GM12875 (cell line): ENCODE data around the gene CCDC77.

Experiments
- H3K4me3 ChIP-seq: one replicate; pipeline ENCODE4 v1.5.1; 2011; ENCODE audit warnings: low read depth, low read length, control low read depth
- CTCF ChIP-seq: IDR thresholded peaks from 2 replicates; pipeline ENCODE4 v1.5.1; 2011; ENCODE audit warnings: low read depth, mild to moderate bottlenecking, control low read depth, inconsistent platforms, low read length, moderate library complexity, borderline replicate concordance; ENCODE audit not compliant: insufficient read depth

Gene CCDC77

DNA sequence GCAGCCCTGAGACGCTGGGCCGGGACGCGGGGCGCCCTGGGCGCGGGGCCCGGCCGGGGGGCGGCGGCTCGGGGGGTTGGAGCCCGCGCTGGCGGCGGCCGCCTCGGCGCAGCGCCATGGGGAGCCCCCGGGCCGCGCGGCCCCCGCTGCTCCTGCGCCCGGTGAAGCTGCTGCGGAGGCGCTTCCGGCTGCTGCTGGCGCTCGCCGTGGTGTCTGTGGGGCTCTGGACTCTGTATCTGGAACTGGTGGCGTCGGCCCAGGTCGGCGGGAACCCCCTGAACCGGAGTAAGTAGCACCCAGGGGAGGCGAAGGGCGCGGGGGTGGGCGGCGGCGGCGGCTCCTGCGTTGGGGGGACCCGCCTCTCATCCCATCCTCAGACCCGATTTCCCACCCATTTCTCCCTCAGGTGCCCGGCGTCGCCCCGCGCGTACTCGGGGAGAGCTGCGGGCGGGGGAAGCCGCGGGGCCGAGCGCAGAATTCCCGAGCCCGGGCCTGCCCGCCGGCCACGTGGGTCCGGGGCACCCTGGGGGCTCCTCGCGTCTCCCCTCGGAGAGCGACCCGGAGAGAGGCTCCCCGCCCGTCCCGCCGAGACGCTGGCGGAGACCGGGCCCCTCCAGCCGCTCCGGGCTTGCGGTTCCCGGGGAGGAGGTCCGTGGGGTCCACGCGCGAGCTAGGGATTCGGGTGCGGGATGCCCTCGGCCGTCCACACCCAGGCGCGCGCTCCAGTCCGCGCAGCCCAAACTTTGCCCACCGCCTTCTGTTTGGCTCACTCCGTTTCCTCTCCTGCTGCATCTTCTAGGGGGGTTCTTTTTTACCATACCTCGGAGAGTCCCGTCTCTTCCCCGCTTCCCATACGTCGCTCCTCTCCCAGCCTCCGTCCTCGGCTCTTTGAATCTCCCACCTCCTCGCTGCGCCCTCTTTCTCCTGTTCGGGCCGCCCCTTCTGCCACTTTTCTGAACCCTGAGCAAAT lies 59.1 kb downstream of the CCDC77 start:
- no peak overlapping the region for H3K4me3 ChIP-seq
- TF ChIP-seq CTCF, result no peak

- TF ChIP-seq CTCF, result no peak
- no peak overlapping the region for H3K4me3 ChIP-seq
Observed at GRCh38 chr12:461425-461824, 60.0 kb downstream of the CCDC77 start.

GRCh38 chr12:462936-463705 lies 61.7 kb downstream of the CCDC77 start:
- no peak overlapping the region for H3K4me3 ChIP-seq
- TF ChIP-seq CTCF, result no peak

DNA sequence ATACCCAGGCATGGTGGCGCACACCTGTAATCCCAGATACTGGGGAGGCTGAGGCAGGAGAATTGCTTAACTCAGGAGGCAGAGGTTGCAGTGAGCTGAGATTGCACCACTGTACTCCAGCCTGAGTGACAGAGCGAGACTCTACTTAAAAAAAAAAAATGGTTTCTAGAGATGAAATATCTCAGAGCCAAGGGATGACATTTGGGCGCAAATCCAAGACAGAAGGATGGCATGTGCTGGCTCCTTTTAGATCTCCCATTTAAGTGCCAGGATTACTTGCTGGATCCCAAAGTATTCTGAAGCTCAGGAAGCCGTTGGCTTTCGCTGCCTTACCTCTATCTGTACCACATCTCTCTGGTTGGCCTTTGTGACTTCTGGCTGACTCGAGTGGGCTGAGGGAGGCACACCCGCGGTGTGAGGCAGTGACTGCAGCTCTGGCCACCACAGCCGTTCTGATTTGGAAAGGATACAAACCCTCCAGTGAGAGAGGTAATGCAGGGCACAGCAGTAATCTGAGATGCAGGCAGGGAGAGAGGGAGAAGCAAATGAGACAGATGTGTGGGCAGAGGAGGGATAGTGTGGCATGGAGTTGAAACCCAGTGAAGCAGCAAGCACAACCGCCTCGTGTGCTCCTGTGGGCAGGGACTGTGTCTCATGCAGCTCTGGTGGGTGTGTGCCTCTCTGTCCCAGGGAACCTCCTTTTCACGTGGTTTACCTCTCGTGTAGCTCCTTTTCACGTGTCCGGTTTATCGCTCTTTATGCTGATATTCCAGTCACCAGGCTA lies 63.2 kb downstream of the CCDC77 start:
- no peak overlapping the region for H3K4me3 ChIP-seq
- no peak for TF ChIP-seq CTCF

DNA sequence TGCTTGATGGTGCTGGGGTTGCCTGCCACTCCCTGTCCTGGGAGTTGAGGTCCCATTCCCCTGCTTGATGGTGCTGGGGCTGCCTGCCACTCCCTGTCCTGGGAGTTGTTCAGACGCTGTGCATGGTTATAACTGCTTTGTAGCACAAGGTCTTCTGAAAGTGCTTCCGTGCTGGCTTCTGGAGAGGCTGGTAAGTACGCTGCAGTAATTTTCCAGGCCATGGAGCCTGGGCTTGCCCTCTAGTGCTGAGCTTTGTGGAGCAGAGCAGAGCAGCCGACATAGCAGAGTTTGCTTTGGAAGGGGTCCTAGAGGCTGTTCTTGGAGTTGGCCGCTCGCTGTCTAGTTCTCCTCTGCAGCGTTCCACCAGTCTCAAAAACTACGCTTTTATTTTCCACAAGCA lies 64.6 kb downstream of the CCDC77 start:
- H3K4me3 ChIP-seq, result no peak overlapping the region
- TF ChIP-seq CTCF, result no peak

GRCh38 chr12:466762-467161 lies 65.3 kb downstream of the CCDC77 start:
- H3K4me3 ChIP-seq, result no peak overlapping the region
- TF ChIP-seq CTCF, result no peak
